ENCODE data around the gene C1orf52.

- TF ChIP-seq, protein P1, sequence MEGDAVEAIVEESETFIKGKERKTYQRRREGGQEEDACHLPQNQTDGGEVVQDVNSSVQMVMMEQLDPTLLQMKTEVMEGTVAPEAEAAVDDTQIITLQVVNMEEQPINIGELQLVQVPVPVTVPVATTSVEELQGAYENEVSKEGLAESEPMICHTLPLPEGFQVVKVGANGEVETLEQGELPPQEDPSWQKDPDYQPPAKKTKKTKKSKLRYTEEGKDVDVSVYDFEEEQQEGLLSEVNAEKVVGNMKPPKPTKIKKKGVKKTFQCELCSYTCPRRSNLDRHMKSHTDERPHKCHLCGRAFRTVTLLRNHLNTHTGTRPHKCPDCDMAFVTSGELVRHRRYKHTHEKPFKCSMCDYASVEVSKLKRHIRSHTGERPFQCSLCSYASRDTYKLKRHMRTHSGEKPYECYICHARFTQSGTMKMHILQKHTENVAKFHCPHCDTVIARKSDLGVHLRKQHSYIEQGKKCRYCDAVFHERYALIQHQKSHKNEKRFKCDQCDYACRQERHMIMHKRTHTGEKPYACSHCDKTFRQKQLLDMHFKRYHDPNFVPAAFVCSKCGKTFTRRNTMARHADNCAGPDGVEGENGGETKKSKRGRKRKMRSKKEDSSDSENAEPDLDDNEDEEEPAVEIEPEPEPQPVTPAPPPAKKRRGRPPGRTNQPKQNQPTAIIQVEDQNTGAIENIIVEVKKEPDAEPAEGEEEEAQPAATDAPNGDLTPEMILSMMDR (IDR thresholded peaks at IDR 0.05 in 4 of 5, conservative IDR thresholded peaks at IDR 0.05 in 1 of 5): no peak
- TF ChIP-seq POLR2A (IDR thresholded peaks at IDR 0.05): no peak
Measured at GRCh38 chr1:85297538-85297854, 38.0 kb upstream of the C1orf52 start.
